Thymus (tissue), 11 donors: Measurements from ENCODE around the gene GLS. TPM values are rescaled to one million over a fixed set of nuclear protein-coding genes. Genes with fewer than 3 reads are reported as not detected.

ENCODE experiments used
- DNase-seq, 9 donors: peaks; one replicate each; pipeline ENCODE4 v3.0.0-alpha.2; 2013; ENCODE audit warnings: low spot score in 9 of 9, low read depth in 6 of 9, missing footprints in 1 of 9
- H3K27ac ChIP-seq, 2 donors: one replicate each; pipeline ENCODE4 v1.5.1; 2013; ENCODE audit warnings: control low read depth in 1 of 2, low read depth in 1 of 2, low read length in 1 of 2, mild to moderate bottlenecking in 1 of 2, moderate library complexity in 1 of 2
- H3K27me3 ChIP-seq, 2 donors: one replicate each; pipeline ENCODE4 v1.5.1; 2013; ENCODE audit warnings: low read length in 1 of 2; ENCODE audit not compliant: control insufficient read depth in 2 of 2, insufficient read depth in 1 of 2
- H3K36me3 ChIP-seq, 2 donors: one replicate each; pipeline ENCODE4 v1.5.1; 2013; ENCODE audit warnings: low read length in 1 of 2, mild to moderate bottlenecking in 1 of 2, moderate library complexity in 1 of 2; ENCODE audit not compliant: control insufficient read depth in 2 of 2, insufficient read depth in 2 of 2
- H3K4me1 ChIP-seq, 2 donors: one replicate each; pipeline ENCODE4 v1.5.1; 2013; ENCODE audit warnings: low read length in 2 of 2; ENCODE audit not compliant: control insufficient read depth in 2 of 2, insufficient read depth in 2 of 2
- H3K4me3 ChIP-seq, 2 donors: one replicate each; pipeline ENCODE4 v1.5.1; 2013; ENCODE audit warnings: low read length in 2 of 2, control low read depth in 1 of 2, mild to moderate bottlenecking in 1 of 2
- H3K9me3 ChIP-seq, 2 donors: one replicate each; pipeline ENCODE4 v1.5.1; 2013; ENCODE audit warnings: low read length in 1 of 2, mild to moderate bottlenecking in 1 of 2; ENCODE audit not compliant: control insufficient read depth in 2 of 2, insufficient read depth in 1 of 2
- WGBS: extraction: QIAGEN DNeasy Blood & Tissue Kit; methylation state at CpG from one replicate; pipeline ENCODE4 v1.1.7; 2013; 5-methylcytosine and 5-hydroxymethylcytosine counted together
- polyA plus RNA-seq: library from polyadenylated mRNA; stranded (reverse); fragments of 200-250 nt; gene quantifications from one replicate; pipeline ENCODE4 v1.2.3, GENCODE V29; 2013
- total RNA-seq: library from RNA; stranded (reverse); fragments of 120-200 nt; gene quantifications from one replicate; pipeline ENCODE4 v1.2.4, GENCODE V29; 2013
- donor health status: healthy.

The GLS gene
- total and polyA plus RNA-seq, 2 donors = 70.8 to 130 TPM

DNA sequence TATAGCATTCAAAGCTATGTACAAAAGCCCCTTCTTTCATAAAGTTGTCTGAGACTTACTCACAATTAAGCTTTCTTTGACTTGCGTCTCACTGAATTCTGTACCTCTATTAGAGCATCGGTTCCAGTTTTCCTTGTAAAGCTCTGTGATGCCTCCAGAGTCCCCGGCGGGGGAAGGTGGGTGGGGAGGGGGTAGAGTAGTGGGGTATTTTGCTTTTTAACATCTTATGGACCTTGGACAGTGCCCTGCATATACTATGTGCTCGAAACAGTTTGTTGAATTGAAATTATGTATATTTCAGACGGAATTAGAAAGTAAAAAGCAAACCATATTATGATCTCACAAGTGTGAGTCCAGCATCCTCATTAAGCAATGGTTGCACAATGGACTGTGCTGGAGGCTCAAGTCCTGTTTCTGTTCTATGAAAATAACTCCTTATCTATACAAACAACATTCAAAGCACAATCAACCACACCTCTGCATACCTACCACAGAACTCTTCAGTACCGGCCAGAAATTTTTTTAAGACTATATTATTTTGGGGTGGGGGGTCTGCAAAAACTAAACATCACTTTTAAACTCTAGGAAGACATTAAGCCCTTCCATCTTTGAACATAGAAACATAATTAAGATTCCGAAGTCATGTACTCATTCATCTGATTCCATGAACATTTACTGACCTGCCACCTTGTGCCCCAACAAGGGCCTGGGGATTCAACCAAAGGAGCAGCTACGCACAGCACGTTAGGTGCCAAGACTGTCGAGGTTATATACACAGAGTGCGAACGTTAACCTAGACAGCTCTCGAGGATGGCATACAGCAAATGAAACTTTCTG is 132.4 kb downstream of the GLS start:
- no peaks in the 10 kb centered on the region for H3K27me3 ChIP-seq
- 44% methylated on average over 14 of the region's 14 CpGs for WGBS
- peak overlapping the region; percentile 89 to 91 for H3K4me3 ChIP-seq
- peak overlapping the region; percentile 98 to 99 for H3K27ac ChIP-seq
- peaks cover 0 to 3% of the 10 kb centered on the region in 2 donors for H3K9me3 ChIP-seq
- no peak for DNase-seq
- peaks cover 24 to 41% of the 10 kb centered on the region in 2 donors for H3K4me1 ChIP-seq
- peaks cover 0 to 38% of the 10 kb centered on the region in 2 donors for H3K36me3 ChIP-seq

DNA sequence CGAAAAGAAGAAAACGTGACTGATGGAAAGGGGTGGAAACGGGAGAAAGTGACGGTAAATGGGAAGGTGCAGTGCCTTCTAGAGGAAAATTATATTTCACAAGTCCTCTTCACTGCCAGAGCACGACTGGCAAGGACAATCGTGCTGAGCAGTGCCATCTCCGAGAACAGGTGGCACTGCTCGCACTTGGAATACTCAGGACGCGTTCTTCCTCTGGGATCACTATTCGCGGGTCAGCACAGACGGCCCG is 133.0 kb downstream of the GLS start:
- no peak for DNase-seq
- Histone ChIP-seq H3K27me3 (no peaks in the 10 kb centered on the region), H3K27ac (peak overlapping the region; percentile 98 to 99), H3K9me3 (peaks cover 0 to 3% of the 10 kb centered on the region in 2 donors), H3K4me3 (peak overlapping the region; percentile 89 to 91), H3K4me1 (peaks cover 22 to 42% of the 10 kb centered on the region in 2 donors), H3K36me3 (peaks cover 0 to 34% of the 10 kb centered on the region in 2 donors)
- under 1% methylated on average over 14 of the region's 14 CpGs for WGBS

DNA sequence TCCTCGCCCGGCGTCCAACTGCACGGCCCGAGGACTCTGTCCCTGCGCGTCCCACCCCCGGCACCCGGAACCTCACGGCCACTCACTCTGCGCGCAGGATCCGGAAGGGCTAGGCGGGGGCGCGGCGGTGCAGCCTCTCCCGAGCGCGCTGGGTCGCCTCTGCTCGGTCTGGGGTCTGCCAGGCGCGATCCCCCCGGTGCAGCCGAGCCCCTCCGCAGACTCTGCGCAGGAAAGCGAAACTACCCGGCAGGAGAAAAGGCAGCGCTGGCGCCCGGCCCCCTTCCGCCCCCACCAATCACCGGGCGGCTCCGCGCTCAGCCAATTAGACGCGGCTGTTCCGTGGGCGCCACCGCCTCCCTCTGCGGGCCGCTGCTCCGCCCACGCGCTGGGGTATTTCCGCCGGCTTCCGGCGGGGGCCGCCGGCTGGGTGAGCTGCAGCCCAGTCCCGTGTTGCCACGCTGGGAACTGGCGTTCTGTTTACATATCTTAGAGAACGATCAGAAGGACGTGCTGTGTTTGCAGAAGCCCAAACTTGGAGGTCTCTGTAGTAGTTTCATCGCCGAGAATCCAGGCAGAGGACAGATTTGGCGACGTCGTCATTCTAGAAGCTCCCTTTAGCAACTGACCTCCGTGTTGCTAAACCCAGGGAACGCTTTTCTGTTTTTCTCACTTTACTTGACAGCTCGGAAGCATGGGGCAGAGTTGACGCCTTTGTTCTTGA is 133.5 kb downstream of the GLS start, which contains the start of gene STAT1:
Gene STAT1 (minus strand): TSS at position 240 of the 721 bp plus-strand sequence. CDS start 4,168 bp downstream, outside the sequence.
- H3K27me3 ChIP-seq = no peaks in the 10 kb centered on the region
- WGBS = under 1% methylated on average over 68 of the region's 68 CpGs
- peak within 1 kb of the TSS; percentile 98 to 99 for H3K27ac ChIP-seq
- H3K9me3 ChIP-seq = peaks cover 0 to 3% of the 10 kb centered on the region in 2 donors
- DNase-seq = peak; percentile 81 to 97 (median 92)
- H3K4me1 ChIP-seq = peaks cover 22 to 44% of the 10 kb centered on the region in 2 donors
- peak within 1 kb of the TSS; percentile 89 to 91 for H3K4me3 ChIP-seq
- peaks cover 0 to 30% of the 10 kb centered on the region in 2 donors for H3K36me3 ChIP-seq

DNA sequence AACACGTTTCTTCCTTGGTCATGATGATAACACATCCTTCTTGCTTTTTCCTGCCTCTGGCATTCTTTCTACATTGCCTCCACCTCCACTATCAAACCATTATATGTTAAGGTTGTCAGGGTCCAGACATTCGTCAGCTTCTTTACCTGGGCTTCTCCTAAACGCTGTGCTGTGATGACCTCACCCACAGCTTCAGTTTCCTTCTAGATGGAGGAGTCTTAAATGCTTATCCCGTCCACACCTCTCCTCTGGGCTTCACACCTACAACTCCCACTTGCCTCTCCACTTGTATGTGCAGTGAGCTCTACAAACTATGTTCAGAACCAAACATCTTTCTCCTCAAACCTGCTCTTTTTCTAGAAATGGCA is 134.0 kb downstream of the GLS start:
- no peak for DNase-seq
- no peaks in the 10 kb centered on the region for H3K27me3 ChIP-seq
- H3K36me3 ChIP-seq = peaks cover 0 to 24% of the 10 kb centered on the region in 2 donors
- H3K4me1 ChIP-seq = peaks cover 24 to 44% of the 10 kb centered on the region in 2 donors
- WGBS = 55% methylated on average over 4 of the region's 4 CpGs
- peaks cover 0 to 3% of the 10 kb centered on the region in 2 donors for H3K9me3 ChIP-seq
- peak overlapping the region; percentile 98 to 99 for H3K27ac ChIP-seq
- peak overlapping the region; percentile 89 to 91 for H3K4me3 ChIP-seq

Other genes with a start within 250 kb of the GLS start
- gene NAB1, start 231.7 kb upstream of the GLS start, total RNA-seq = 37.3 TPM
- 22.7 TPM for gene NAB1, start 231.7 kb upstream of the GLS start, polyA plus RNA-seq
- 201 TPM for gene STAT1, start 133.3 kb downstream of the GLS start, total RNA-seq
- 77.8 TPM for gene STAT1, start 133.3 kb downstream of the GLS start, polyA plus RNA-seq